Large intestine (tissue), 3 donors: ENCODE results near the gene AHCYL2. TPM values are rescaled to one million over a fixed set of nuclear protein-coding genes. Genes with fewer than 3 reads are reported as not detected.
"Not testable (repeated sequence)": the region's sequence is repeated elsewhere in the genome, so short reads cannot be mapped to it uniquely, and the experiment has no call there.

Source experiments
- DNase-seq, 2 donors: peaks; one replicate each; pipeline versions ENCODE4 v3.0.0 to v3.0.0-alpha.2; 2013
- H3K27ac ChIP-seq: one replicate; pipeline ENCODE4 v1.5.1; 2013; ENCODE audit warnings: low read length
- H3K27me3 ChIP-seq: 2 replicates; pipeline ENCODE4 v1.6.1; 2013; ENCODE audit warnings: low read length; ENCODE audit not compliant: control insufficient read depth, insufficient read depth
- H3K36me3 ChIP-seq: 2 replicates; pipeline ENCODE4 v1.6.1; 2013; ENCODE audit warnings: low read length; ENCODE audit not compliant: control insufficient read depth, insufficient read depth
- H3K4me1 ChIP-seq: one replicate; pipeline ENCODE4 v1.6.1; 2013; ENCODE audit warnings: low read length; ENCODE audit not compliant: control insufficient read depth, insufficient read depth
- H3K4me3 ChIP-seq: one replicate; pipeline ENCODE4 v1.5.1; 2013; ENCODE audit warnings: low read length
- H3K9me3 ChIP-seq: one replicate; pipeline ENCODE4 v1.6.1; 2013; ENCODE audit warnings: mild to moderate bottlenecking, low read depth, low read length, moderate library complexity; ENCODE audit not compliant: control insufficient read depth
- WGBS: methylation state at CpG from one replicate; pipeline ENCODE4 v1.1.5; 2013; ENCODE audit warnings: low lambda C conversion rate; ENCODE audit not compliant: insufficient coverage; 5-methylcytosine and 5-hydroxymethylcytosine counted together
- polyA plus RNA-seq: library from polyadenylated mRNA; unstranded; fragments of 120-200 nt; gene quantifications from one replicate; pipeline ENCODE4 v1.2.1, GENCODE V29; 2013

The AHCYL2 gene
- polyA plus RNA-seq, 1 donor: 23.2 TPM

DNA sequence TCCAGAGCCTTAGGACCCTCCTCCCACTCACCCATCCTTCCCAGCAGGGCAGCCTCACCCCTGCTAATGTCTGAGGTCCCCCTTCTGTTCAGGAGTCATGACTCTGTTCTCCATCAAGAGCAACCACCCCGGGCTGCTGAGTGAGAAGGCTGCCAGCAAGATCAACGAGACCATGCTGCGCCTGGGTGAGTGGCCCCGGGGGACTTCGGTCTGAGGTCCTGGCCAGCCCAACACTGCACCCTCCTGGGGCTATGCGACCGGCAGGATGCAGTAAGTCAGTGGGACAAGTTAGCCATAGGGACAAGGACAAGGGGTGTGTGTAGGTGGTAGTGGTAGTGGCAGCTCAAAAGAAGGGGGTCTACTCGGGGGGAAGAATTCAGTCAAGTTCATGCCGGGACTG is 16.2 kb upstream of the AHCYL2 start:
- no peak overlapping the region for H3K27ac ChIP-seq
- H3K4me3 ChIP-seq: no peak overlapping the region
- H3K27me3 ChIP-seq: no peaks in the 10 kb centered on the region
- WGBS: no CpG with 5 or more reads among the region's 9 CpGs
- no peaks in the 10 kb centered on the region for H3K4me1 ChIP-seq
- H3K36me3 ChIP-seq: peaks cover 61% of the 10 kb centered on the region
- no peak for DNase-seq
- no peaks in the 10 kb centered on the region for H3K9me3 ChIP-seq

DNA sequence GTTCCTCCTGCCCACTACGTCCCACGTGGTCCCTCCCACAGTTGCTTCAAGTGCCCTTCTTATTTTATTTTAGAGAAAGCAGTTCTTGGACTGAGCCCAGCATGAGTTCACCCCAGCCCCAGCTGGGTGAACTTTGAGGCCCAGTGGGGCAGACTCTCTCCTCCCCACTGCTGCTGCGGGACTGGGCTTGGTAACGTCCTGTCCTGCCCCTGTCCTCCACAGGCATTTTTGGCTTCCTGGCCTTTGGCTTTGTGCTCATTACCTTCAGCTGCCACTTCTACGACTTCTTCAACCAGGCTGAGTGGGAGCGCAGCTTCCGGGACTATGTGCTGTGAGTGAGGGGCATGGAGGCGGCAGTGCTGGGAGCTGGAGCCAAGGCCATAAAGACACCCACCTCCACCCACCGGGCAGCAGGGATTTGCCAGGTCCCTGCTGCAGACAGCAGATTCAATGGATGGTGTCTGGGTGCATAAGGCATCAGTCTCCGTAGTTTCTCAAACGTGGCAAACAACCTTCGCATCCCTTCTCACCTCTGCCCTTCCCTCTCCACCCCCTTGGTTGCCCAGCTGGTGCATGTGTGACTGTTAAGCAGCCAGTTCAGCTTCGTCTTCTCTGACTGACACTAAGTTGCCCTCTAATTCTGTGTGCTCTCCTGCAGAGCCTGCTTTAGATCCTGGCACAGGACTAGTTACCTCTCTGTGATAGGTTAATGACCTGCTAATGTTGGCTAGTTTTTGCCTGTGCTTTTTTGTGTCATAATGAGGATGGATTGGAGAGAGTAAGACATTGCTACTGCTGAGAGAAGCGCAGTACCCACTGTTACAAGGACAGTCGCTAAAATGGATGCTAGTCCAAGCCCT is 15.5 kb upstream of the AHCYL2 start:
- no peak overlapping the region for H3K27ac ChIP-seq
- no peaks in the 10 kb centered on the region for H3K4me1 ChIP-seq
- no peaks in the 10 kb centered on the region for H3K27me3 ChIP-seq
- H3K4me3 ChIP-seq: no peak overlapping the region
- H3K36me3 ChIP-seq: peaks cover 61% of the 10 kb centered on the region
- WGBS: no CpG with 5 or more reads among the region's 15 CpGs
- H3K9me3 ChIP-seq: no peaks in the 10 kb centered on the region
- no peak for DNase-seq

DNA sequence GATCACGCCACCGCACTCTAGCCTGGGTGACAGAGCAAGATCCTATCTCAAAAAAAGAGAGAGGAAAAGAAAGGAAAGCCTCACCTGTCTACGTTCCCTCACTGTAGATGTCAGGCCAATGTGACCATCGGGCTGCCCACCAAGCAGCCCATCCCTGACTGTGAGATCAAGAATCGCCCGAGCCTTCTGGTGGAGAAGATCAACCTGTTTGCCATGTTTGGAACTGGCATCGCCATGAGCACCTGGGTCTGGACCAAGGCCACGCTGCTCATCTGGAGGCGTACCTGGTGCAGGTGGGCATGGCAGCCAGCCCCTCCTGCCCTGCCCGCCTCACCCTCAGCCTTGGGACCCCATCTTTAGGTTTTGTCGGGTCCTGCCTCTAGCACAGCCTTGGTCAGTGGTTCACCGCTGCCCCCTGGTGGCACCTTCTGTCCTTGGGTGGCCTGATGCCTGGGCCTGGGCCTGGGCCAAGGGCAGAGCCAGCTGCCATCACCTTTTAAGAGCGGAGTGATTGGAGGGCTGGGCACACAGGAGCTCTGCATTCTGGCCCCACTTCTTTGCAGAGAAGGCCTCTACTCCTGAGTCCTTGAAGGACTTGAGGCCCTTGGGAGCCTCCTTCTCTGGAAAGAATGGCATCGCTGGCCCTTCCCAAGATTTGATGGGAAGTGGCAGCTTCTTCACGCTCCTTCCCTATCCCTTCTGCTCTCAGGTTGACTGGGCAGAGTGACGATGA is 14.4 kb upstream of the AHCYL2 start:
- Histone ChIP-seq H3K27ac (no peak overlapping the region), H3K36me3 (peaks cover 56% of the 10 kb centered on the region), H3K9me3 (peaks cover 1% of the 10 kb centered on the region), H3K4me3 (no peak overlapping the region), H3K27me3 (no peaks in the 10 kb centered on the region), H3K4me1 (no peaks in the 10 kb centered on the region)
- no CpG with 5 or more reads among the region's 16 CpGs for WGBS
- DNase-seq: no peak

DNA sequence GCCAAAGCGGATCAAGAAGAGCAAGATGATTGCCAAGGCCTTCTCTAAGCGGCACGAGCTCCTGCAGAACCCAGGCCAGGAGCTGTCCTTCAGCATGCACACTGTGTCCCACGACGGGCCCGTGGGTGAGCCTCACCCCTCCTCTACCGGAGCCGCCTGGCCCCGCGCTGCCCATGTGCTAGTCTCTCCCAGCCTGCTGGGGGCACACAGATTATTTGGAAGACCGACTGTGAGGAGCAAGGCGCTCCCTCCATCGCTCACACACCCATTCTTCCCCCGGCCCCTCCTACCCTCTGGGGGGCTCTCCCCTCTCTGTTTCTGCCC is 13.9 kb upstream of the AHCYL2 start:
- WGBS: no CpG with 5 or more reads among the region's 14 CpGs
- Histone ChIP-seq H3K4me3 (no peak overlapping the region), H3K4me1 (no peaks in the 10 kb centered on the region), H3K27ac (no peak overlapping the region), H3K9me3 (peaks cover 6% of the 10 kb centered on the region), H3K27me3 (no peaks in the 10 kb centered on the region), H3K36me3 (peaks cover 52% of the 10 kb centered on the region)
- no peak for DNase-seq

DNA sequence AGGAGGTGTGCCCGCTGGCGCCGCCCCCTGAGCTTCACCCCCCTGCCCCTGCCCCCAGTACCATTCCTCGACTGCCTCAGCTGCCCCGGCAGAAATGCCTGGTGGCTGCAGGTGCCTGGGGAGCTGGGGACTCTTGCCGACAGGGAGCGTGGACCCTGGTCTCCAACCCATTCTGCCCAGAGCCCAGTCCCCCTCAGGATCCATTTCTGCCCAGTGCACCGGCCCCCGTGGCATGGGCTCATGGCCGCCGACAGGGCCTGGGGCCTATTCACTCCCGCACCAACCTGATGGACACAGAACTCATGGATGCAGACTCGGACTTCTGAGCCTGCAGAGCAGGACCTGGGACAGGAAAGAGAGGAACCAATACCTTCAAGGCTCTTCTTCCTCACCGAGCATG is 12.7 kb upstream of the AHCYL2 start:
- peaks cover 13% of the 10 kb centered on the region for H3K9me3 ChIP-seq
- no peak overlapping the region for H3K4me3 ChIP-seq
- H3K4me1 ChIP-seq: no peaks in the 10 kb centered on the region
- no peaks in the 10 kb centered on the region for H3K27me3 ChIP-seq
- DNase-seq: no peak
- no peak overlapping the region for H3K27ac ChIP-seq
- no CpG with 5 or more reads among the region's 14 CpGs for WGBS
- H3K36me3 ChIP-seq: peaks cover 43% of the 10 kb centered on the region

DNA sequence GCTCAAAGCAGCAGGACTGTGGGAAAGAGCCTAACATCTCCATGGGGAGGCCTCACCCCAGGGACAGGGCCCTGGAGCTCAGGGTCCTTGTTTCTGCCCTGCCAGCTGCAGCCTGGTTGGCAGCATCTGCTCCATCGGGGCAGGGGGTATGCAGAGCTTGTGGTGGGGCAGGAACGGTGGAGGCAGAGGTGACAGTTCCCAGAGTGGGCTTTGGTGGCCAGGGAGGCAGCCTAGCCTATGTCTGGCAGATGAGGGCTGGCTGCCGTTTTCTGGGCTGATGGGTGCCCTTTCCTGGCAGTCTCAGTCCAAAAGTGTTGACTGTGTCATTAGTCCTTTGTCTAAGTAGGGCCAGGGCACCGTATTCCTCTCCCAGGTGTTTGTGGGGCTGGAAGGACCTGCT is 12.2 kb upstream of the AHCYL2 start:
- H3K27me3 ChIP-seq: no peaks in the 10 kb centered on the region
- H3K4me1 ChIP-seq: no peaks in the 10 kb centered on the region
- peaks cover 38% of the 10 kb centered on the region for H3K36me3 ChIP-seq
- no peak for DNase-seq
- H3K27ac ChIP-seq: no peak overlapping the region
- H3K4me3 ChIP-seq: no peak overlapping the region
- peaks cover 13% of the 10 kb centered on the region for H3K9me3 ChIP-seq
- WGBS: no CpG with 5 or more reads among the region's 4 CpGs

DNA sequence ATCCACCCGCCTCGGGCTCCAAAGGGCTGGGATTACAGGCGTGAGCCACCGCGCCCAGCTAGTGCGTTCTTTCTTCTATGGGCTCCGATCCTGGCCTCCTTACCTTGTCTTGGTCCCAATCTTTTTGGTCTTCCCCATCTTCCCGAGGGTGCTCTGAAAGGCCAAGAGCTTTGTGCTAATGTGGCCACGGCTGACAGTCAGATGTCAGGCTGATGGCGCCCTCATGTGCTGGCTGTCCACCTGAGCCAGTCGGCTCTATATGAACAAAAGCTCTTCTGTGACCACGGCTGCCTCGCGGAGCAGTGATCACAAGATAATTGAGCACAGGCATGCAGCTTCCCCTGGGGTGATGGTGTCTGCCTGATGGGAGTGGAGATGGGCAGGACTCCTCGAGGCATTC is 11.0 kb upstream of the AHCYL2 start:
- Histone ChIP-seq H3K36me3 (peaks cover 36% of the 10 kb centered on the region), H3K27me3 (no peaks in the 10 kb centered on the region), H3K4me3 (no peak overlapping the region), H3K9me3 (peaks cover 13% of the 10 kb centered on the region), H3K4me1 (no peaks in the 10 kb centered on the region), H3K27ac (no peak overlapping the region)
- 20% methylated on average over 1 of the region's 15 CpGs for WGBS
- DNase-seq: no peak

DNA sequence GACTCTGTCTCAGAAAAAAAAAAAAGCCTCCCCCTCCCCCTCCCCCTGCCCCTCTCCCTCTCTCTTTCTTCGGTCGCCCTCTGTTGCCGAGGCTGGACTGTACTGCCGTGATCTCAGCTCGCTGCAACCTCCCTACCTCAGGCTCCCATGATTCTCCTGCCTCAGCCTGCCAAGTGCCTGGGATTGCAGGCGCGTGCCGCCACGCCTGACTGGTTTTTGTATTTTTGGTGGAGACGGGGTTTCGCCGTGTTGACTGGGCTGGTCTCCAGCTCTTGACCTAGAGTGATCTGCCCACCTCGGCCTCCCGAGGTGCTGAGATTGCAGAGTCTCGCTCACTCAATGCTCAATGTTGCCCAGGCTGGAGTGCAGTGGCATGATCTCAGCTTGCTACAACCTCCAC is 9.1 kb upstream of the AHCYL2 start:
- peaks cover 13% of the 10 kb centered on the region for H3K9me3 ChIP-seq
- not testable (repeated sequence) for H3K4me3 ChIP-seq, H3K27me3 ChIP-seq, H3K4me1 ChIP-seq, H3K27ac ChIP-seq, DNase-seq
- no CpG with 5 or more reads among the region's 15 CpGs for WGBS
- peaks cover 21% of the 10 kb centered on the region for H3K36me3 ChIP-seq

DNA sequence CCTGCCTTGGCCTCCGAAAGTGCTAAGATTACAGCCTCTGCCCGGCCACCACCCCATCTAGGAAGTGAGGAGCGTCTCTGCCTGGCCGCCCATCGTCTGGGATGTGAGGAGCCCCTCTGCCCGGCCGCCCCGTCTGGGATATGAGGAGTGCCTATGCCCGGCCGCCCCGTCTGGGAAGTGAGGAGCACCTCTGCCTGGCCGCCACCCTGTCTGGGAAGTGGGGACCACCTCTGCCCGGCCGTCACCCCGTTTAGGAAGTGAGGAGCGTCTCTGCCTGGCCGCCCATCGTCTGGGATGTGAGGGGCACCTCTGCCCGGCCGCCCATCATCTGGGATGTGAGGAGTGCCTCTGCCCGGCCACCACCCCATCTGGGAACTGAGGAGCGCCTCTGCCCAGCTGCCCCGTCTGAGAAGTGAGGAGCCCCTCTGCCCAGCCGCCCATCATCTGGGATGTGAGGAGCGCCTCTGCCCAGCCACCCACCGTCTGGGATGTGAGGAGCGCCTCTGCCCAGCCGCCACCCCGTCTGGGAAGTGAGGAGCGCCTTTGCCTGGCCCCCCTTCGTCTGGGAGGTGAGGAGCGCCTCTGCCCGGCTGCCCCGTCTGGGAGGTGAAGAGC is 8.6 kb upstream of the AHCYL2 start:
- not testable (repeated sequence) for H3K27me3 ChIP-seq, H3K4me1 ChIP-seq, H3K27ac ChIP-seq, H3K4me3 ChIP-seq, DNase-seq
- WGBS: no CpG with 5 or more reads among the region's 34 CpGs
- Histone ChIP-seq H3K9me3 (peaks cover 13% of the 10 kb centered on the region), H3K36me3 (peaks cover 16% of the 10 kb centered on the region)

DNA sequence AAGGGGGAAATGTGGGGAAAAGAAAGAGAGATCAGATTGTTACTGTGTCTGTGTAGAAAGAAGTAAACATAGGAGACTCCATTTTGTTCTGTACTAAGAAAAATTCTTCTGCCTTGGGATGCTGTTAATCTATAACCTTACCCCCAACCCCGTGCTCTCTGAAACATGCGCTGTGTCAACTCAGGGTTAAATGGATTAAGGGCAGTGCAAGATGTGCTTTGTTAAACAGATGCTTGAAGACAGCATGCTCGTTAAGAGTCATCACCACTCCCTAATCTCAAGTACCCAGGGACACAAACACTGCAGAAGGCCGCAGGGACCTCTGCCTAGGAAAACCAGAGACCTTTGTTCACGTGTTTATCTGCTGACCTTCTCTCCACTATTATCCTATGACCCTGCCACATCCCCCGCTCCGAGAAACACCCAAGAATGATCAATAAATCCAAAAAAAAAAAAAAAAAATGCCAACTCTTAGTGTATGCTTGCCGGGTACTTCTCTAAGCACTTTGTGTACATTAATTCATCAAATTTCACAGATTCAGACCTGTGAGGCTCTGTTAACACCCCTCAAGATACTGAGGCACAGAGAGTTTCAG is 7.9 kb upstream of the AHCYL2 start:
- DNase-seq, H3K4me3 ChIP-seq, H3K27ac ChIP-seq, H3K4me1 ChIP-seq, H3K27me3 ChIP-seq: not testable (repeated sequence)
- Histone ChIP-seq H3K36me3 (peaks cover 10% of the 10 kb centered on the region), H3K9me3 (peaks cover 13% of the 10 kb centered on the region)
- WGBS: 40% methylated on average over 2 of the region's 8 CpGs
